ENCODE data around the gene EFCAB13.

The EFCAB13 gene

DNA sequence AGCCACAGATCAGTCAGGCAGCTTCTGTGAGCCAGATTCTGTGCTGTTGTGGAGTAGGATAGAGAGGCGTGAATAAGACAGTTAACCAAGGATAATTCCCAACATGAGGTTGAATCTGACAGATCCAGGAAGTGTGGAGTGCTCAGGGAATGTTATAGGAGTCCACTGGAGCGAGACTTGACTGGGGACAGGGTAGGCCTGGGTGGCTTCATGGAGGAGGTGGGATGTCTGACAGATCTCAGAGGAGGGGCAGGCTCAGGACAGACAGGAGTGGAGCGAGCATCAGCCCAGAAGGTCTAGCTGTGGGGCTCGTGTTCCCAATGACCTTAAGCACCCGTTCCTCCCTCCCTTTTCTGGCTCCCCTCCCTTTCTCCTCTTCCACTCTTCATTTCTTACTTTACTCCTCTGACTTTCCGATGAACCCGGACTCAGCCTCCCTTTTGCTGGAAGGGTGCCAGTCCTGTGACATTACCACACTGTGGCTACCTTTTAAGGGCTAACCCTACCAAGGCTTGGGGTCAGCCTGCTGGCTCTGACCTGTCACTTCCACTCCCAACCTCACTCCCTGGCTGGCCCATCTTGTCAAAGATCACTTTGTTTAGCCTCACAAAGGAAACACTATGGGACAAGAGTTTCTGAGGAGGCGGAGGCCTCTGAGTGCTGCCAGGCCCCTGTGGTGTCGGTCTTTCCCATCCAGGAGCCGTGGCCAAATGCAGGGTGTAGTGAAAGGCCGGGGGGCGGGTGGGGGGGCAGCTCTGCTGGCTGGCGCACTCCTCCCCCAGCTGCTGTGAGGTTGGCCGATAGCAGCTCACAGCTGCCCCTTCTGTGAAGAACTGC is 28.5 kb upstream of the EFCAB13 start:
- DNase-seq = no peak

DNA sequence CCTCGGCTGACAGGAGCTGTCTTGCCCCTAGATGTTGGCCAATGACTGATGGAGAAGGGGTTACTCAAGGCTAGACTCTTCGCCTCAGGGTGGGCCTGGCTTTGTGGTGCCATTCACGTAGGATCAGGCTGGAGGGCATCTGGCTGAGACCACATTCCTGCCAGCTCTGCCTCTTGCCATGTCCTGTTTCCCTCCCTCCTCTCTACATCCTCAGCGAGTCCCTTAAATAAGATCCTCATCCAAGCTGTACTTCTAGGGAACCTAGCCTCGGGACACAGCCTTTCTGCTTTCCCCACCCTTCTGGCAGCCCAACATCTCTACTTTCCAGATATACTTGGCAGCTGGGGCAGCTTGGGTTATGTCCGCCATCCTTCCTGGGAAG is 27.9 kb upstream of the EFCAB13 start:
- no peak for DNase-seq

DNA sequence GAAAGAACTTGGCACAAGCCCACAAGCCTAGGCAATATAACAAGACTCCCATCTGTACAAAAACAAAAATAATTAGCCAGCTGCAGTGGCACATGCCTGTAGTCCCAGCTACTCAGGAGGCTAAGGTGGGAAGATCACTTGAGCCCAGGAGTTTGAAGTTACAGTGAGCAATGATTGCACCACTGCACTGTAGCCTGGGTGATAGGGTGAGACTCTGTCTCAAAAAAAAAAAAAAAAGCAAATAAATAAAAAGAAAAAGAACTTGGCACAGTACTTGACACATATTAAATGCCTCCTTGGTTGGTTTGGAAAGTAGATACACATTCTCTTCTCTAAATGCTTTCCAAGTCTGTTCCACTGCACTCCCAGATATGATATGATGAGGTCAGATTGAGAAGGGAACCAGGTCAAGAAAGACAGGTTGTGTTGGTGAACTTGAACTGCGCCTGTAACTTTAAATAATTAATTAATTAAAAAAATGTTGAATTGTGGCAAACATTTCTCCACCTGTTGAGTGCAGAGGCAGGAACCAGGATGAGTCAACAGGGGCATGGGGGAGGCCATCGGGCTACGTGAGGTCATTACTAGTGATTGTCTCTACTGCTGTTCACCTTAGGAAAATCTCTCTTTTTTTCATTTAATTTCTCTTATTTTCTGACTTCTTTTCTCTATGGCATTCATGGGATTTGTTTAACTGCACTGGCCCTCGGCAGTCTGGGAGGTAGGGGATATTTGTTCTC is 25.9 kb upstream of the EFCAB13 start:
- DNase-seq = no peak

DNA sequence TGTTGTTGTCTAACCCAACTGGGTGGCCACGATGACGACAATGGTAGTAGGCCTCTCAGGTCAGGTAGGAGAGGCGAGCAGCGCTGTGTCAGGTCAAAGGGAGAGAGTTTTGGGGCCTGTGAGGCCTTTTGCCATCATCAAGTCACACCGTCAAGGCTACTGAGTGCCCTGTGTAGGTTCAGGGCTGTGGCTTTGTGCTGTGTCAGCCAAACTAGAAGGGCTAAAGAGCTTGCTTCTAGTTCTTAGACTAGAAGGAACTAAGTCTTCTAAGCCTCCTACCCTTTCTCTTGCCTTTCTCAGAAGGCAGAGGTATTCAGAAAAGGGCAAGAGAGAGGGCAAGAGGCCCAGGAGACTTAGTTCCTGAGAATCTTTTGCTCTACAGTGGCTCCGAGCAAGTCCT is 25.0 kb upstream of the EFCAB13 start:
- no peak for DNase-seq

DNA sequence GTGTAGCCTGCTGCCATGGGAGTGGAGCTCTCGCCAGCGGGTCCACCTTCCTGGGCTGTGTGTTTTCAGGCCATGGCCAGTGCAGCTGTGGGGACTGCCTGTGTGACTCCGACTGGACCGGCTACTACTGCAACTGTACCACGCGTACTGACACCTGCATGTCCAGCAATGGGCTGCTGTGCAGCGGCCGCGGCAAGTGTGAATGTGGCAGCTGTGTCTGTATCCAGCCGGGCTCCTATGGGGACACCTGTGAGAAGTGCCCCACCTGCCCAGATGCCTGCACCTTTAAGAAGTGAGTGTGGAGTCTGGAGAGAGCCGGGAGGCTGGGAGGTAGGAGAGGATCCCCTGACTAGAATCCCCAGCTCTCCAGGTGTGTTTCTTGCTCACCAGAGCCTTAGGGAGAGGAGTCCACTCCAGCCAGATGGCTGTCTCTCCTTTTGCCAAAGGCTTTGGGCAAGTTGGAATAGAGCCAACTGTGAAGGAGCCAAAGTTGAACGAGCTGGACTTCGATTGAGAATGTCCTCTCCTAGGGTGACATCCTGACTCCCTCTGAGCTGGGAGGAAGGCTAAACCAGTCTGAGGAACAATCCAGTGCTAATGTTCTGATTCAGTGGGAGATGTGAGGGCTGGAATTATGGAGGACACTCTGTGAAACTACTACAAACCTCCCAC is 24.4 kb upstream of the EFCAB13 start:
- no peak for DNase-seq

DNA sequence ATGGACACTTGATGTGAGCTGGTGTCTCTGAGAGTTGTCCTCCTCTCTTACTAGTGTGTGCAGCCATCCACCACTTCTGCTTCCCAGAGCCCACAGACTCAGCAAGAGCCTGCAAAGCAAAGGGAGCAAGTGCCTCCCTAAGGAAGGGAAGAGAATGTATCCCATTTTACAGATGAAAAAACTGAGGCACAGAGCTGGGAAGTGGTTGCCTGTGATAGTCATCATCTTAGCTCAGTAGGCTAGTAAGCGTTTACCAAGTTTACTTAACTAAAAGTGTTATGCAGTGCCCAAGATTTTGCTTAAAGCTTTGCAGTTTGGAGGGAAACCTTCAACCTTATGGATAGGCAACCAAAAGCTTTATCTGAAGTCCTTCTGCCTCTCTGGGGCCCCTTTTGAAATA is 23.0 kb upstream of the EFCAB13 start:
- no peak for DNase-seq

DNA sequence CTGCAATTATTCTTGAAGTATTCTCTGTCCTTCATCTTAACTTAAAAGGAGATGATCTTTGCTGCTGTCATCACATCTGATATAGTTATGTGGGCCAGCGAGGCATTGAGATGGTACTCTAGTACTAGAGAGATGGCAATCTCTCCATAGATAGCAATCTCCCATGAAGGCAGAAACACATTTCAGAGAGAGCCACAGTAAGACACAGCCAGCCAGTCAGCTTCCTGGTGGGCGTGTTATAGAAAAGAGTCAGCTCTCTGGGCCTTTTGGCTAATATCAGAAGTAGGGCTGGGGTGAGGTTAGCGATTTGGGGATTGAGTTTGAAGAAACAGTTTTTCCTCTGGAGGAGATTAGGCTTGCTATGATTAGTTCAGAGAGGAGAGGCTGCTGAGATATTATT is 22.6 kb upstream of the EFCAB13 start:
- DNase-seq = no peak

DNA sequence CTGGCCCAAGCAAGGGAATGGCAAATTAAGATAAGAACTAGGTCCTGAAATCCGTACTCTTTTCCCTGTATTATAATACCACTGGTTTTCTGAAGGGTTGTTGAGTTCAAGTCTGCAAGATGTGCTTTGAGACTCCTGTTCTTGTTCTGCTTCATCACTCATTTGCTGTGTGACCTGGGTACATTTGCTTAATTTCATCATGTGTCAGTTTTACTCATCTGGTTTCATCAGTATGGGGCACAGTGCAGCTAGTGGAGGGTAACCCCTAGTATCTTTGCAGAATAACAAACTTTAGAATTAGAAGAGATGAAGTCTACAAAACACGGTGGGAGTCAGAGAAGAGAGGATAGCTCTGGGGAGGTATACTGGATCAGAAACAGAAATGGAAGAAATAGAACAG is 21.9 kb upstream of the EFCAB13 start:
- no peak for DNase-seq

DNA sequence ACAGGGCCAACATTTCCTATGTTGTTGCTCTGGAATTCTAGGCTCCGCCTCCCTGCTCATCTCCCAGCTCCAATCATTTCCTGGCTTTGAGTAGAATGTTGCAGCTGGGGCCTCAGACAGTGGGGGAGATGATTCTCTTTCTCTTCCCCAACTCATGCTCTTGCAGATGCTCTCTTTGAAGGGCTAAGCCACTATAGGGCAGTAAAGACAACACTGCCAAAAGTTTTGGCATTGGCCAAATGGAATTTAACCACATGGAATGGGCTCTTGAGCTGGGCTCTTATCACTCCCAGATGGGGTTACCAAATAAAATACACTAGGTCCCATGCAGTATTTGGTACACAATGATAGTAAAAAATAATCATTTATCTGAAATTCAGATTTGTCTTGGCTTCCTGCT is 19.6 kb upstream of the EFCAB13 start:
- no peak for DNase-seq

DNA sequence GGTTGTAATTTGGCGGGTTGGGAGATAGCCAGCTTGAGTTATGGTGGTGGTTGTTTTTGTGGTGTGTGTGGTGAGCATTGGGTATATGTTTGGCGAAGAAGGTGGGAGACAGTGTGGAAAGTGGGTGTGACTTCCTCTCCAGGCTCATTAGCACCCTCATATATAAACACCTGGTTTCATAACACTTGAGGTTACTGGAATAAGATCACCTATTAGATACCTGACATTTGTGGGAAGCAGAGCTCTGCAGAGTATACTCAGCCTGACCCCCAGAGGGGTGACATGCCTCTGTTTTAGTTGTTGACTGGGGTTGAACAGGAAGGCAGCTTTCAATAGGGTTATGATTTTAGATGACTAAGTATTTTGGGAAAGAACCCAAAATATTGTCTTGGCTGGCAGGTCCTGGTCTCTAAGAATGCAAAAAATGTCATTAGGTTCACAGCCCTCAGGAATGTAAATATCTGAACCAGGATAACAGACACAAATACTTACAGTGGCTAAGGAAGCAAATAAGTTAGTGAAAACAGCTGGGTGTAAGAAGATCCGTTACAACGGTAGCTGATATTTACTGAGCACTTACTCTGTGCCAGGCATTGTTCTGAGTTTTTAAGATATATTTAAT is 18.3 kb upstream of the EFCAB13 start:
- no peak for DNase-seq

DNA sequence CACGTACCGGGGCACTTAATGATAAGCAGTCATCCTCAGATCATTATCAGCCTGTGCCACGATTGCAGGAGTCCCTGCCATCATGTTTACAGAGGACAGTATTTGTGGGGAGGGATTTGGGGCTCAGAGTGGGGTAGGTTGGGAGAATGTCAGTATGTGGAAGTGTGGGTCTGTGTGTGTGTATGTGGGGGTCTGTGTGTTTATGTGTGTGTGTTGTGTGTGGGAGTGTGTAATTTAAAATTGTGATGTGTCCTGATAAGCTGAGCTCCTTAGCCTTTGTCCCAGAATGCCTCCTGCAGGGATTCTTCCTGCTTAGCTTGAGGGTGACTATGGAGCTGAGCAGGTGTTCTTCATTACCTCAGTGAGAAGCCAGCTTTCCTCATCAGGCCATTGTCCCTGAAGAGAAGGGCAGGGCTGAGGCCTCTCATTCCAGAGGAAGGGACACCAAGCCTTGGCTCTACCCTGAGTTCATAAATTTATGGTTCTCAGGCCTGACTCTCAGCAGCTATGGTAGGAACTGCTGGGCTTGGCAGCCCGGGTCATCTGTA is 13.5 kb upstream of the EFCAB13 start:
- DNase-seq = no peak

DNA sequence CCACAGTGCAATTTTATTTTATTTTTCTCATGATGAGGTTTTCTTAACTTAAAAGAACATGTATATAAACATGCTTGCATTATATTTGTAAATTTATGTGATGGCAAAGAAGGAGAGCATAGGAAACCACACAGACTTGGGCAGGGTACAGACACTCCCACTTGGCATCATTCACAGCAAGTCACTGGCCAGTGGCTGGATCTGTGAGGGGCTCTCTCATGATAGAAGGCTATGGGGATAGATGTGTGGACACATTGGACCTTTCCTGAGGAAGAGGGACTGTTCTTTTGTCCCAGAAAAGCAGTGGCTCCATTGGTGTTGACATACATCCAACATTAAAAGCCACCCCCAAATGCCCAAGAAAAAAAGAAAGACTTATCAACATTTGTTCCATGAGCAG is 12.3 kb upstream of the EFCAB13 start:
- DNase-seq = no peak

DNA sequence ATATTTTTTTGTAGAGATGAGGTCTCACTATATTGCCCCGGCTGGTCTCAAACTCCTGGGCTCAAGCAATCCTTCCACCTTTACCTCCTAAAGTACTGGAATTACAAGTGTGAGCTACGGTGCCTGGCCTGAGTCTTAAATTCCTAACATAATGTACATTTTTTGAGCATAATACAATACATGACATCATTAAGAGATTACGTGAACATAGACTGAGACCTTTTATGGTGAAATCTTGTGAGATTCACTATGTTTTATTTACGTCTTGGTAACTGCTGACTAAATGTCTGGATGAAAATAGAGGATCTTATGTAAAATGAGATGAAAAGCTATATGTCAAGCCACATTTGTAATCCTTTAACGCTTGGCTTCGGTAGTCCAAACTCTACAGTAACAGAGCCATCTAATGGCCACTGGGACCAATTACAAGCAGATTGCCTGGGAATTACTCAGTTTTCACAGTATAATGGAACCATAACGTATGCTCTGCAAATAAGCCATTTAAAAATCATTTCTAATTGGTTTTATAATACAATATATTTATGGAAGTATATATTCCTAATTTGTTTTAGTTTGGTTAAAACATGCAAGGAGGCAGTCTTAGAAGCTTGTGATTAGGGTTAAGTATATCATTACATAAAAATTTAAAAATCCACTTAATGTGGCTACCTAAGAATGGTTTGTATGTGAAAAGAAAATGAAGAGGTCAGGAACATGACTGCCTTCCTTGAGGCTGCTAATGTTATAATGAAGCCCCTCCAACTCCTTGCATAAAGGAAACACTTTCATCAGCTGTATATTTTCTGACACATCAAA is 8.1 kb upstream of the EFCAB13 start:
- no peak for DNase-seq

DNA sequence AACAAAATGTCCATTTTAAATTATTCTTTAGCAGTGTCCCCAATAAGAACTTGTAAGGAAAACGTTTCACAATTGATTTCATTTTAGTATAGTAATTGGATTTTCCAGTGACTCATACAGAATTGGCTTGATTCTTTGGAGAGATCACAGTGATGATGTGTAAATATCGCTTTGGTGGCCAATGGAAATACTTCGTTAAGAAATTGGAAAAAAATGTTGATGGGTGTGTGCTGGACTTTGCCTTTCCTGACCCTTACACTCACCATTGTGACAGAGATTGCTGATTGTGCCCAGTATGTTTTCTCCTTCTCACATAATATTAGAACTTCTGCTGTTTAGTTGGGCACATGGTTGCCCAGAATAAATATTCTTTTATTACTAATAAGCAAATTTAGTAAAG is 7.4 kb upstream of the EFCAB13 start:
- no peak for DNase-seq

DNA sequence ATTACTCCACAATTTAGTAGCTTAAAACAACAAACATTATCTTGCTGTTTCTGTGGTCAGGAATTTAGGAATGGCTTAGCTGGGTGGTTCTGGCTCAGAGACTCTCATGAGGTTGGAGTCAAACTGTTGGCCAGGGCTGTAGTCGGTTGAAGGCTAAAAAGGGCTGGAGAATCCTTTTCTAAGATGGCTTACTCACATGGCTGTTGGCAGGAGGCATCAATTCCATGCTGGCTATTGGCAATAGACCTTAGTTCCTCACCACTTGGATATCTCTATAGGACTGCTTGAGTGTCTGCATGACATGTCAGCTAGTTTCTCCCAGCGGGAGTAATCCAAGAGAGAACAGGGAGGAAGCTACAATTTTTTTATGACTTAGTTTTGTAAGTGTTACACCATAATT is 6.6 kb upstream of the EFCAB13 start:
- no peak for DNase-seq

DNA sequence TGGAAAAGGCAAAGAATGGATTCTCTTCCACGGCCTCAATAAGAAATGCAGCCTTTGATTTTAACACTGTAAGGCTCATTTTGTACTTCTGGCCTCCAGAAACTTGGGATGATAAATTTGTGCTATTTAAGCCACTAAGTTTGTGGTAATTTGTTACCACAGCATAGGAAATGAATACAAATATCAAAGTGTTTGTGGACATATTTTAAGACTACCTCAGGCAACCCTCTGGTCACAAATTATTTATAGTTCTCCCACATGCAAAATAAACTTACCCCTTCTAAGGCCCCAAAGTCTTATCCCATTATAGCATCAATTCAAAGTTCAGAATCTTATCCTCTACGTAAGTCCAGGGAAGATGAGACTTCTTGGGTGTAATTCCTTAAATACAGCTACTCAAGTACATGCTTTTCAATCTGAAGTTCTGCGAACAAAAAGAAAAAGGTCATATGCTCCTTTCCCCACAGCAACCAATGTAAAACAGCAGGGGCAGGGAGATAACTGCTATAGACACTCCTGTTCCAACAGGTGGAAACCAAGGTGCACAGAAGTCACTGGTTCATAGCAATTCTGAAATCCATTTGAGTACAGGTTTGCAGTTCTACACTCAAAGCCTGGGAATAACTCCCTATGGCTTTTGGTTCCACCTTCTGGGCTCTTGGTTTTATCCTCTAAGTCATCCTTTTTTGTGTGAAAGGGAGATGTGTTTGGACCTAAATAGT is 5.4 kb upstream of the EFCAB13 start:
- no peak for DNase-seq

DNA sequence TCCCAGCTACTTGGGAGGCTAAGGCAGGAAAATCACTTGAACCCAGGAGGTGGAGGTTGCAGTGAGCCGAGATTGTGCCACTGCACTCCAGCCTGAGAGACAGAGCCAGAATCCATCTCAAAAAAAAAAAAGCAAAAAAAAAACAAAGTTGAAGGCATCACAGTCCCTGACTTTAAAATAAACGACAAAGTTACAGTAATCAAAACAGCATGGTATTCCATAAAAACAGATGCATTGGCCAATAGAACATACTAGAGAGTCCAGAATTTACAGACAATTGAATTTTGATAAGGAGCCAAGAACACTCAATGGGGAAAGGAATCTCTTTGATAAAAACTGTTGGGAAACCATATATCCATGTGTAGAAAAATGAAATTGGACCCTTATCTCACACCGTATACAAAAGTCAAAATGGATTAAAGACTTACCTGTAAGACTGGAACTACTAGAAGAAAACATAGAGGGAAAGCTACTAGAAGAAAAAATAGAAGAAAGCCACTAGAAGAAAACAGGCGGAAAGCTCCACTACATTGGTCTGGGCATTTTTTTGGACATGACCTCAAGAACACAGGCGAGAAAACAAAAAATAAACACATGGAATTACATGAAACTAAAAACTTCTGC is 2.8 kb upstream of the EFCAB13 start:
- DNase-seq = no peak

DNA sequence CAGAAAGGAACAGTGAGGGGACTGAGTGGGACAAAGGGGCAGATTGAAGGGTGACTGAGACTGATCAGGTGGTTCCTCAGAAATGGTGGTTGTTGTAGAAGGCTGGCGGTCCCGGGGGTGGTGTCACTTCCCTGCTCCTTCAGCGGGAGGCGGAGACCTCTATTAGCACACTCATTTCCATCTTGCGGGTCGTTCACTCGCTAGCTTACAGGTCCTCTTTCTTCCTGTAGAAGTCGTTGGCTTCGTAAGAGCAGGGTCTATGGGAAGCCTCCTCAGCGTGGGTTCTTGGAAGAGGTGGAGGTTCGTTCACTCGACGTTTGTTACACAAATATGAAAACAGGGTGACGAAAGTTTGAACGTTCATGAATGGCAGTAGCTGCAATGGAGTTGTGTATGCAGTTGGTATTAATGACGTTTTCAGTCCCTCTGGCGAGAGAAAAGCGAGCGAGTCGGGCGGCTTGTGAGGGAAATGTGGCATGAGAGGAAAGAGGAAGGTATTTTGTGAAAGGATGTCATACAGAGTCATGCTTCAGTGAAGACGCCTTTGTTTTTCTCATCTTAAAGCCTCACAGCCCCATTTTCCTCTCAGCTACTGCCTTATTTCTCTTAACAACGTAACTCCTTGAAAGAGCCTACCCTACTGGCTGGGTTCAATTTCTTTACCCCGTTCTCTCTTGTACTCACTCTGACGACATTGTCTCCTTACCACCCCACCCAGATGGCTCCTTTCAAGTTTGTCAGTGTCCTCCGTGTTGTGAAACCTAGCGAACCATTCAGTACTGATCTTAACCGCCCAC is 667 bp downstream of the EFCAB13 start:
- no peak for DNase-seq

DNA sequence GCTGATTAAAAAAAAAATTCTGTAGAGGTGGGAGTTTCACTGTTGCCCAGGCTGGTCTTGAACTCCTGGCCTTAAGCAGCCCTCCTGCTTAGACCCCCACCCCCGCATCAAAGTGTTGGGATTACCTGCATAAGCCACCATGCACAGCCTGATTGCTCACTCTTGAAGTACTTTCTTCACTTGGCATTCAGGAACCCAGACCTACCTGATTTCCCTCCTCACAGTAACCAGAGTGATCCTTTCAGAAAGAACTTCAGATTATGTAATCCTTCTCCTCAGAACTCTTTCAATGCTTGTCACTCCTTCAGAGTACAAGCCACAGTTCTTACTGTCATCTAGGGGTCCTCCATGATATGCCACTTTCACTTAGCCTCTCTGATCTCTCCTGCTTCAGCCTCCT is 1.4 kb downstream of the EFCAB13 start:
- no peak for DNase-seq

DNA sequence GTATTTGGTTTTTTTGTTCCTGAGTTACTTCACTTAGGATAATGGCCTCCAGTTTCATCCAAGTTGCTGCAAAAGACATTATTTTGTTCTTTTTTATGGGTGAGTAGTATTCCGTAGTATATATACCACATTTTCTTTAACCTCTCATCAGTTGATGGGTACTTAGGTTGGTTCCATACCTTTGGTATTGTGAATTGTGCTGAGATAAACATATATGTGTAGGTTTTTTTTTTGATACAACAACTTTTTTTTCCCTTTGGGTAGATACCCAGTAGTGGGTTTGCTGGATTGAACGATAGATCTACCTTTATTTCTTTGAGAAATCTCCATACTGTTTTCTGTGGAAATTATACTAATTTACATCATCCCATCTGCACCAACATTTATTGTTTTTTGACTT is 6.8 kb downstream of the EFCAB13 start:
- DNase-seq = no peak
